GF-D8 (cell line): ENCODE measurements around the gene SNX27.
A peak's percentile ranks its signal among the peaks of the same experiment; 100 is the strongest.
"Not testable (repeated sequence)": the region's sequence is repeated elsewhere in the genome, so short reads cannot be mapped to it uniquely, and the experiment has no call there.

Source experiments
- DNase-seq: peaks from one replicate; lab custom pipeline; 2025; lab: John Stamatoyannopoulos, UW

SNX27 gene

DNA sequence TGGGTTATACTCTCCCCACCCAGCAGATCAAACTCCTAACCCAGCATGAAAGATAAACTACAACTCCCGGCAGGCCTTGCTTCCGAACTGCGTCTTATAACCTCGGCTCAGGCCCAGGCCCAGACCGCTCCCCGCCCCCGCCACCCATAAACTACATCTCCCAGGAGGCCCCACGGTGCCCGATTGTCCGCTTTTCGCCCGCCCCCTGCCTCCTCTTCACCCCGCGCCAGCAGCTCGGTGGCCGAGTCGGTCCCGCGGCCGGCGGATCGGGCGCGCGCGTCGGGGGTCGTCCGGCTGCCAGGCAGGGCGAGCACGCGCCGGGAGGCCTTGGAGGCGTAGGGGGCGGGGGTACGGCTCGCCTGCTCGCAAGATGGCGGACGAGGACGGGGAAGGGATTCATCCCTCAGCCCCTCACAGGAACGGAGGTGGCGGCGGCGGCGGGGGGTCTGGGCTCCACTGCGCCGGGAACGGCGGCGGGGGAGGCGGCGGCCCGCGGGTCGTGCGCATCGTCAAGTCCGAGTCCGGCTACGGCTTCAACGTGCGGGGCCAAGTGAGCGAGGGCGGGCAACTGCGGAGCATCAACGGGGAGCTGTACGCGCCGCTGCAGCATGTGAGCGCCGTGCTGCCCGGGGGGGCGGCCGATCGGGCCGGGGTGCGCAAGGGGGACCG lies at the start of gene SNX27:
SNX27 (plus strand) TSS at position 219 of the 669 bp plus-strand sequence; CDS start at position 371, 152 bp downstream.
- peak; percentile 90 for DNase-seq

DNA sequence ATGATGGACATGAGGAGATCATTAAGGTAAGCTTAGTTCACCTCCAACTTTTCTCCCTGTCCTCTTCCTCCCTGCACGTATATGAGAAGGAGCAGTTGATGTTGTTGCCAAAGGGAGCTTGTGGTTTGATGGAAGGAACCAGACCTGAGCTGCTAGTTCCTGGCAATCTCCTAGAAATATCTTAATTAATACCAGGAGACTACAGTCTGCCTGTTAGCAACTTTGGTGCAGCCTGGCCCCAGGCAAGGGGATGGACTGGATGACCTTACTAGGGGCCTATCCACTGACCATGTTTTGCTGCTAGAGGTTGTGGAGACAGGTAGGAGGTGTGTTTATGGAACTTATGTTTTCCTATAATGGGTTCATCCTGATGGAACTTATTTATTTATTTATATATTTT lies 49.2 kb upstream of the SNX27 start:
- DNase-seq = no peak

DNA sequence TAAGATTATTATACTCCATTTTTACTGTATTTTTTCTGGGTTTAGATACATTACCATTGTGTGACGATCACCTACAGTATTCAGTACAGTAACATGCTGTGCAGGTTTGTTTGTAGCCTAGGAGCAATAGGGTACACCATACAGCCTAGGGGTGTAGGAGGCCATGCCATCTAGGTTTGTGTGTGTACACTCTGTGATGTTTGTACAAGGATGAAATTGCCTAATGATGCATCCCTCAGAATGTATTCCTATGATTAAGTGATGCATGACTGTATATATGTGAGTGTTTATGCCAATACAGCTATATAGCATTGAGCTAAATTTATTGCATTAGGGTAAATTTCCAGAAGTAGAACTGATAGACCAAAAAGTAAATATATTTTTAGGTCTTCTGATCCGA lies 48.5 kb upstream of the SNX27 start:
- no peak for DNase-seq

DNA sequence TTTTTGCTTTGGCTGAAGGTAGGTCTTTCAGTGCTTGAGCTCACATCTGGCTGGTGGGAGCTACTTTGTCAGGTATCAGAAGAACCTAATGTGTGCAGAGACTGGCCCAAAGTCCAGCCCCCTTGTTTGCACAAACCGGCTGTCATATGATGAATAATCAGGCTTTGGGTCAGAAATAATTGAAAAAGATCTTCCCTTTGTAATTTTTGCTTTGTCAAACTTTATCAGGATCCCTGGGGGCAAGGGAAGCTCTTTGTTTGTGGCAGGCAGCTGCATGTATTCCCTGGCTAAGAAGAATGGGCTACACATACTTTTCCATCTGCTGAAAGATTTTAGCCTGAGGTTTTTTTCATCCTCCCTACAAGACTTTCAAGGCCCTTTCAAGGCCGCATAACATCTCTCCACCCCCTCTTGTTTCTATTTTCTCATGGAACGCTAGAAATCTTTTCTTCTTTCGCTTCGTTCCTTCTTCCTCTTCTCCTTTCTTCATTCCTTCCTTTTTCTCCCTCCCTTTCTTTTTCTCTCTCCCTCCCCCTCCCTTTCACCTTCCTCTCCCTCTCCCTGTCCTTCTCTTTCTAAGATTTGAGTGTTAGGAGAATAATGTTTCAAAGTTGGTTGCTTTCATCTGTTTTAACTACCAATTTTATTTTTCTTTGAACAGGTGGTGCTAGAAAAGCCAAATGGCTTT lies 46.2 kb upstream of the SNX27 start:
- no peak for DNase-seq

DNA sequence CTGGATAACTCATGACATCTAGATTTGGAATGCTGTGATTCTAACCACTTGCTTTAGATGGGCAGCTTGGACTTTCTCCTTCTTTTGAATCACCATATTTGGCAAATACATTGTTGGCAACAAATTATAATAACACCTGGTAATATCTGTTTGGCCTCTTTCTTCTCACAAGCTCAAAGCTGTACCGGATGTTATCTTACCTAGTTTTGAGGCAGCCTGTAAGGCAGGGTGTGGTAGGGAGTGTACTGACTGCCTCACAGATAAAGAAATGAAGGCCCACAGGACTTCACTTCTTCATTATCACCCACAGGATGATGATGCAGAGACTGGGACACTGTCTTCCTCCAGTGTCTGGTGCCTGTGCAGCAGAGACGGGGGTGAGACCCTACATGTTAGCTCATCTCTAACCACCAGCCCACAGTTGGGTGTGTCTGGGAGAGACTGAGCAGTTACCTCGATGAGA lies 43.2 kb upstream of the SNX27 start:
- no peak for DNase-seq

DNA sequence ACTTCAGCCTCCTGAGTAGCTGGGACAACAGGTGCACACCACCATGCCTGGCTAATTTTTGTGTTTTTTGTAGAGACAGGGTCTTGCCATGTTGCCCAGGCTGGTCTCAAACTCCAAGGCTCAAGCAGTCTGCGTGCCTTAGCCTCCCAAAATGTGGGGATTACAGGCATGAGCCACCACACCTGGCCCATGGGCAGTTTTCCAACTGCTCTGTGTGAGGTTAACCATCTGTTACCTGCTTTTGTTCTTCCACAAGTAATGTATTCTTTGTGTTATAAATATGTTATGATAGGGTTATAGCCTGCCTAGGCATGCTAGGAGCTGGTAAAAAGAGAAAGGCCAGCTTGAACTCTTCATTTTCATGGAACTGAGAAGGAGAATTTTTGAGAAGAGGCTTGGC lies 41.0 kb upstream of the SNX27 start:
- no peak for DNase-seq

DNA sequence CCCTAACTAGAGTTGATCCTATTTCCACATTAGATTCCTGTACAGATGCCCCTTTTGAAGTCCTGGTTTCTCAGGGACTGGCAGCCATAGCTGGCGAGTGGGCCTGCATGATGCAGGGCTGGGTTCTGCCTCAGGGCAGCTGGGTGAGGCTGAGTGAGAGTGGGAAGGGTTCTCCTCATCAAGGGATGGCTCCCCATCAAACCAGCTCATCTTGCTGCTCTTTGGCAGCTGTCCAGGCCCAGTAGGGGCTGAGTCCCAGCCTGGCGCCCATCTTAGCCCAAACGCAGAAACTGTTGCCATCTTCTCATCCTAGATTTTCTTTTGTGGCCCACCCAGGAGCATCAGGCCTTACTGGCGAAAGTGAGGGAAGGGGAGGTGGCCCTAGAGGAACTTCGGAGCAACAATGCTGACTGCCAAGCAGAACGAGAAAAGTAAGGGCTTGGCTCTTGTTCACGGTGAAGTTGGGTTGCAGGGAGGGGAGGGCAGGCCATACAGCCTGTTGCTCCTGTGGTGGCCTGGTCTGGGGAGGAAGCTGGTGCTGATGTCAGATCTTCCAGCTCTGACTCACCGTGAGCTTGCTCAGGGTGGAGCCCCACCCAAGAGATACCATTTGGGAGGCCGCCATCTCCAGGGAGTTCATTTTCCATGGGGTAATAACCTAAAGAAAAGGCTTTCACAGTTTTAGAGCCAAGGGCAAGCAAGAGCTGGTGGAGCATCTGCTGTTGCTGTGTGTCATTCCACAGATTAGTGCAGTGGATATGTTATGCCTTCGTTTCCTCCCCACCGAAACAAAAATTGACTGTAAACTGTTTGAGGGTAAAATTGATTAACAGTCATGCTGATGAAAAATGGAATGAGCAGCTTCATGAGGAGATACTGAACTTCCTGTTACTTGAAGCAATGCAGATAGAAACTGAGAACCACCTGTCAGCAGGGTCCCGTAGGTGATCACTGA lies 37.0 kb upstream of the SNX27 start:
- DNase-seq = no peak

DNA sequence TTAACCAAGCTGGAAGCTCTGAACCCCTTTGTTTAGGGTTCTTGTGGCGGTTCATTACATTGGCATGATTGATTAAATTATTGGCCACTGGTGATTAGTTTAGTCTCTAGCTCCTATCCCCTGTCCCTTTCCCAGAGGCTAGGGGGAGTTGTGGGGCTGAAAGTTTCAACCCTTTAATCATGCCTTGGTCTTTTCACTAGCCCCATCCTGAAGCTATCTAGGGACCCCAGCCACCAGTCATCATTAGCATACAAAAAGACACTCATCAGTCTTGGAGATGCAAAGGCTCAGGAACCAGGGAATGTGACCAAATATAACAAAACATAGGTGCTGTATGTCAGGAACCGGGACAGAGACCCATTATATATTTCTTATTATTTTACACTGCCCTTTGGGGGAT lies 34.7 kb upstream of the SNX27 start:
- DNase-seq = no peak

DNA sequence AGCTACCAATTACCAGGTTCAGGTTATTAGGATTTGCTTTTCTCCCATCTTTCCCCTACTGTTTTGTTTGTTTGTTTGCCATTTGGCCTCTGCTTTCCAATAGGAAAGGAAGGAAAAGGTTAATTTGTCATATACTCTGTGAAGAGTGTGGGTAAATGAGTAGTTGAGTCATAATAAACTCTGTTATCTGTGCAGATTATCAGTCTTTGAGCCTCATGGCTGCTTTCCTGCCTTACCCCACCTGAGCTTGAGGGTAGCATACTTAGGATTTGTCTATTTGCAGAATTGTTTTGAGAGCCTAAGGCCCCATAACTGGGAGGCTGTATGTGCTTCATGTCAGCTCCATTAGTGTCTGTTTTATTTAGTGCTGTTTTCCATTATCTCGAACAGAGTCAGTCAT lies 32.9 kb upstream of the SNX27 start:
- DNase-seq = no peak

DNA sequence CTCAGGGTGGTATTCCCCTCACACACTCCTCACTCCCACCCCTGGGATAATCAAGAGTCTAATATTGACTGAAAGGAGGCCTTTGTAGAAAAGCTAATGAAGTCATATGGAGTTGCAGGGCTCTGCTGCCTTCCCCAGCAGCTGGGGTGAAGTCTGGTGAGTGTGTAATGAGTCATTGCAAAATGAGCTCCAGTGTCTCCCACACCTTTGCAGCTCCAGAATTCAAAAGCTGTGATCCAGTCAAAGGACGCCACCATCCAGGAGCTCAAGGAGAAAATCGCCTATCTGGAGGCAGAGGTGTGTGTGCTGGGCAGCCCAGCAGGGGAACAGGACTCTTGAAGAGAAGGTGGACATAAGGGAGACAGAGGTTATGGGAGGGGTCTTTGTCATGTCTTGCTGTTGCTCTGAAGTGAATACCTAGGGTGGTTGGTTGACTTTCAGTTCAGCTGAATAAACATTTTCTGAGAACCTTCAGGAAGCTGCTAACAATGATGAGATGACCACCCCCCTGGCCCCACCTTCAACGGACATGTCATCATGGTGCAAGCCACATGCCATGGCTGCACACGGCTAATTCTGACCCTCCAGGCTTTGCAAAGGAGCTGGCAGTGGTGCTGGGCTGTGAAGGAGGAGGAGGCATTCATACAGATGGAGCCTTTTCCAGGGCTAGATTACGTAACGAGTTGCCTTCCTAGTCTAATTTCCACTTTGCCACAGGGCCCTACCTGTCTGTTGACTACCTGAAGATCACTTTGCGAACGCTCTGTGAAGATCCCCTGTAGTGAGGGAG lies 32.2 kb upstream of the SNX27 start:
- DNase-seq = no peak

DNA sequence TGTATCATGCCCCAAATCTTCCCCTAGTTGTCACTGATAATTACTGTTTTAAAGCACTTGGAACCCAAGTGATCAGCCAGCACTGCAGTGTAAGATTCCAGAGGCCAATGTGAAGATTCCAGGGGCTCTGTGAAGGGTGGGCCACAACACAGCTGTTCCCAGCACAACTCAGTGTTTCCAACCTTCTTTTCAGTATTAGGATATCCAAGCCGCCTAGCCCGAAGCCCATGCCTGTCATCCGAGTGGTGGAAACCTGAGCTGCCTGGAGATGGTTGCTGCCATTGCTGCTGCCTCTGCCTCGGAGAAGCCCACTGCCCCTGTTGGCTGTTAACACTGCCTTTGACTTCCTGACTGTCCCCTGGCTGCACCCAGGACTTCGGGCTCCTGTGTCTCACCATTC lies 30.4 kb upstream of the SNX27 start:
- DNase-seq = no peak

DNA sequence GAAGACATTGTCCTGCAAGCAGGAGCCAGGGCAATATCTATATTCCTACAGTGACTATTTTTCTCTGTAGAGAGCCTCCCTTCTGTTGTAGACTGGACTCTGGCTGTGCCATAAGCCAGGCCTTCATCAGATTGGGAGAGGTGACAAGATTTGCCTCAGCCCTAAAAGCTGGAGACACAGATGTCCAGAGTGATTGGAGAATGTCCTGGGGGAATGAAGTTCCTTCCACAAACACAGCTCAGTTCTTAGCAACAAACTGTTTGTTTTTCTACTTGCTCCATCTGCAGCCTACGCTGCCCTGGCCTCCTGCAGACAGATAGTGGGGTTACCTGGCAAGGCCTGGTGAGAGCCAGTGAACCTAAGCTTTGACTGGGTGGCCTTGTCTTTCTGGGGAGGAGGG lies 29.9 kb upstream of the SNX27 start:
- DNase-seq = no peak

DNA sequence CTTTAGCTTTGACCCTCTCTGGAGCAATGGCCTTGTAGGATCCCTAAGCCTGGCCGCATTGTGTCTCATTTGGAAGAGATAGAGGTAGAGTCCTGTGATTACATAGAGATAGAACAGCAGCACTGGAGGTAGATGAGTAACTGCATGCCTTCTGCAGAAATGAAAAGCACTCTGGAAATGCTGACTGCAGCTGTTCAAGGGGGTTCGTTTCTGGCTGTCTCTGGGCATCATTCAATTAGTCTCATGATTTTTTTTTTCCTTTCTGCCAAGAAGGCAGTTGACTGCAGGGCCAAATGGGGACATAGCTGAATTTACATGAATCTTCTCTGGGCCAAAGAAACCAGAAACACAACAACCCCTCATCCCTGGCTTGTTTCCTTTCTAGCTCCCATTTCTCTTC lies 28.1 kb upstream of the SNX27 start:
- no peak for DNase-seq

DNA sequence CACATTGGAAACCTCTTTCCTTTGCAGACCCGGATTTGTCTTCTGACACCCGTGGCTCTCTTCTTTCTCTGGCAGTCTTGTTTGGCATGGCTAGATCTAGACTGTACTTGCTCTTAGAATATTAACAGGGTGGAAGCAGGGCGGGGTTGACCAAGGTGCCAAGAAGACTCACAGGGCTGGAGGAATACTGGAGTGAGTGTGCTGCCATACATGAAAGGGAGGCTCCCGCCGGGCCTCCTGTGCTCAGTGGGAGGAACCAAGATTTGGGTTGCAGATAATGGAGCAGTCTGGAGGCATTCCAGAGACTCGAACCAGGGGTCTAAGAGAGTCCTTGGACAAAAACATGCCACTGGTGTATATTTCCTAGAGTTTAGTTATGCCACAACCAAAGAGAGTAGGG lies 27.6 kb upstream of the SNX27 start:
- DNase-seq = no peak

DNA sequence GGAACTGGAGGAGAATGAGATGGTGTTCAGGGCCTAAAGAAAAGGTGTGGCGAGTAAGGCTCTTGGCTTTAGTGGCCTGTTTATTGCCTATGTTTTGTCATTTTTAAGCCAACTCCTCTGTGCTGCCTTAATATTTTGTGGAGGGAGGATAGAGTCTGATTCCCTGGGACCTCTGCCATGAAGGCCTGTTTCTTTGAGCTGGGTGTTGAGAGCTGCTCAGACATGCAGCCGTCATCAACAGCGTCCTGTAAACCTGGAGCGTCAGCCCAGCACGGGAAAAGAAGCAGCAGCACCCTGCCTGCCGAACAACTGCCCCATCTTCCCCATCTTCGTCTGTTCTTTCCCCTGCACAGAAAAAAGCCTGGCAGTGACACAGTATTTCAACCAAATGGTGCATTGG lies 27.1 kb upstream of the SNX27 start:
- DNase-seq = no peak

DNA sequence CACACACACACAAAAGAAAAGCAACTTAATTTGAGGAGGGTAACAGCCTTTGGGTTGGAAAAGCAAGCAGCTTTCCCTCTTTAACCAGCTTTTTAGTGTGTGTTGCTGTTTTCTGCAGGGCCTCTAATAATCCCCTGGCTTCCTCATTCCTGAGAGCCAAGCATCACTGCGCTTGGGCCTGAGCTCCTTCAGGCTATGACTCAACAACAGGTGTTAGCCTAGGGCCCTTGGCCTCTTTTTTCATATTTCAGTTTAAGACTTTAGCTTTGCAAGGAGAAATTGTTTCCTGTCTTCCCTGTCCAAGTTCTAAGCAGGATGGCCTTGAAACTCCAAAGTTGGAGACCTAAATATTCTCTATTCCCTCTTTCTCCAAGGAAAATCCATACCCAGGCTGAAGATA lies 26.2 kb upstream of the SNX27 start:
- DNase-seq = no peak

DNA sequence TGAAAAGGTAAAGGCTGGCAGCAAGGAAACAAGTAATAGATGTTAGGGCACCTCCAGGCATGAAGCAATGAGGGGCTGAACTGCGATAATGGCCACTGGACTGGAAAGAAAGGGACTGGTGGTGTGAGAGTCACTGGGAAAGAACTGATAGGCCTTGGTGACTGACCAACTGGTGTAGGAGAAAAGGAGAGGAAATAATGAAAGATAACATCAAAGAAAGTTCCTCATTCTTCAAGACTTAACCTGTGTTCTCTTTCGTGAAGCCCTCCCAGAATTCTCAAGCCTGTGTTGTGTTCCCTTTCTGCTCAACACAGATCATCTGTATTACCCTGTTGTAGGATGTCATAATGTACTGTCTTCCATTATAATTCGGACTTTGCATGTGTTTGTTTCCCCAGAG lies 20.9 kb upstream of the SNX27 start:
- no peak for DNase-seq

DNA sequence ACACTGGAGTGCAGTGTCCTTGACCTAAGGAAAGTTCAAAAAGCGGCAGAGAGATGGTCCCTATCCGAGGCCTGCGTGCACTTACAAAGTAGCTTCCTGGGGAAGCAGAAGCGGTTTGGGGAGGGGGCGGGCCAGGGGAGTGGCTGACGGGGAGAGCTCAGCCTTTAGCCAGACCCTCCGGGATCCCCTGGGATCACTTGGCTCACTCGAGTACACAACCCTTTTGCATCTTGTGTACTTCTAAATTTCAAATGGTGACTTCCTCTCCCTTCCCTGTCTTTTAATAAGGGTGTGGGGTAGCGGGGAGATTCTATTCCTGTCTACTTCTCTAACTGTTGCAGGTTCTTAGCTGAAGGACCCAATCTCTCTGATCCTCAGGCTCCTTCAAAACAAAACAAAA lies 18.1 kb upstream of the SNX27 start:
- no peak for DNase-seq

DNA sequence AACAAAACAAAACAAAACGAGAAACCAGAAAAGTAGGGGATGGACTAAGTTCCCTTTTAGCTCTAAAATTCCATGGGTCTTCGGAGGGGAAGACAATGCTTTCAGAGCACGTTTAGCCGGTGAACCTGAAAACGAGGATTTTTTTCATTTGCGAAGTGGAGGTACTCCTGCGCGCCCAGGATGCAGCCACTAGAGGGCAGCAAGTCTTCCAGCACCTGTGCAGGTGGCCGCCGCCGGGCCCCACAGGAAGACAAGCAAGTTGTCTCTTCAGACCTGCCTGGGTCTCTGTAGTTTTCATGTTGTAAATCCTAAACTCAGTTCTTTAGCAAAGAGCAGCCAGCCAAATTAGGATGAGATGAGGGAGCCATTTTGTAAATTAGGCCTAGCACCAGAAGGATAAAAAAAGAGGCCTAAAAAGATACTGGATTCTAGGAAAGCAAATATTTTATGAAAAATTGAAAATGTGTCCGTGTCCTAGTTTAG lies 17.7 kb upstream of the SNX27 start:
- DNase-seq = peak; percentile 33

DNA sequence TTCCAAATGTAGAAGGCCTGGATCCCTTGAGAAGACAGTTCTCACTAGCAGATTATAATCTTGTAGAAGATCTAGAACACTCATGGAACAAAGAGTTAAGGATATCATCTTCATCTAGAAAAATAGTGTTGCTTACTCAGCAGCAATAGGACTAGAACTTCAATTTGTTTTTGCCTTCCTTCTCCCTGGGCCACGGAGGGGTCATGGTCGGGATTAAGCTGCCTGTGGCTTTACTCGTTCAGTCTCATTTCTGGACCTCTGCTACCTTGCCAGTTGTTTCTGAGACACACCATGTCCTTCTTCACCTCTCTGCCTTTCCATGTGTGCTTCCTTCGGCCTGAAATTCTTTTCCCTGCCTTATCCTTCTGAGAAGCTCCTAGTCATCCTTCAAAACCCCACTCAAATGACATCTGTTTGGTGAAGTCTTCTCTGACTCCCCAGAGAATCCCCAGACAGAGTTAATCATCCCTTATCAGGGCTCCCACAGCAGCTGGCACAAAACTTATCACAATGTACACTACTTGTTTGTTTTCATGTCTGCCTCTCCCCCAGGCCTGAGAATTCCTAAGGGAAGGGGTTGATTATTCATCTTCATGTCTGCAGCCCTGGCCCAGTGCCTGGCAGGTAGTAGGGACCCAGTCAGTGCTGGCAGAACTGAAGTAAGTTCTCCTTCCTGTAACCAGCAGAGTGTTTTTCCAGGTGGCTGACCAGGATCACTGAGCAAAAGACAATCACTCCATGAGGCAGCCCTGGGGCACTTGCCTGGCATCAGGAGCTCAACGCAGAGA lies 15.5 kb upstream of the SNX27 start:
- no peak for DNase-seq

DNA sequence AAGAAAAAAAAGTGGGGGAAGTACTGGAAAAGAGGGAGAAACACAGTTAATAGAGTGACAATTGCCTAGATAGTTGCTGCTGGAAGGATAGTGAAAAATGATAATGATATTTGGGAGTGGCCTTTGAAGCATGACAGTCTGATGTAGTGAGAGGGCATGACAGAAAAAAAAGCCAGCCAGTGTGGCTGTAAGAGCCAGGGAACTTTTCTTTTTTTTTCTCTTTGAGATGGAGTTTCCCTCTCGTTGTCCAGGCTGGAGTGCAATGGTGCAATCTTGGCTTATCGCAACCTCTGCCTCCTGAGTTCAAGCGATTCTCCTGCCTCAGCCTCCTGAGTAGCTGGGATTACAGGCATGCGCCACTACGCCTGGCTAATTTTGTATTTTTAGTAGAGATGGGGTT lies 9.3 kb upstream of the SNX27 start:
- not testable (repeated sequence) for DNase-seq
